RPMI8226 (cell line): ENCODE measurements around the gene AFF4.
"Not testable (repeated sequence)": the region's sequence is repeated elsewhere in the genome, so short reads cannot be mapped to it uniquely, and the experiment has no call there.

ENCODE experiments used
- DNase-seq: peaks from one replicate; pipeline ENCODE4 v3.0.0-alpha.2; 2015

AFF4 gene, protein sequence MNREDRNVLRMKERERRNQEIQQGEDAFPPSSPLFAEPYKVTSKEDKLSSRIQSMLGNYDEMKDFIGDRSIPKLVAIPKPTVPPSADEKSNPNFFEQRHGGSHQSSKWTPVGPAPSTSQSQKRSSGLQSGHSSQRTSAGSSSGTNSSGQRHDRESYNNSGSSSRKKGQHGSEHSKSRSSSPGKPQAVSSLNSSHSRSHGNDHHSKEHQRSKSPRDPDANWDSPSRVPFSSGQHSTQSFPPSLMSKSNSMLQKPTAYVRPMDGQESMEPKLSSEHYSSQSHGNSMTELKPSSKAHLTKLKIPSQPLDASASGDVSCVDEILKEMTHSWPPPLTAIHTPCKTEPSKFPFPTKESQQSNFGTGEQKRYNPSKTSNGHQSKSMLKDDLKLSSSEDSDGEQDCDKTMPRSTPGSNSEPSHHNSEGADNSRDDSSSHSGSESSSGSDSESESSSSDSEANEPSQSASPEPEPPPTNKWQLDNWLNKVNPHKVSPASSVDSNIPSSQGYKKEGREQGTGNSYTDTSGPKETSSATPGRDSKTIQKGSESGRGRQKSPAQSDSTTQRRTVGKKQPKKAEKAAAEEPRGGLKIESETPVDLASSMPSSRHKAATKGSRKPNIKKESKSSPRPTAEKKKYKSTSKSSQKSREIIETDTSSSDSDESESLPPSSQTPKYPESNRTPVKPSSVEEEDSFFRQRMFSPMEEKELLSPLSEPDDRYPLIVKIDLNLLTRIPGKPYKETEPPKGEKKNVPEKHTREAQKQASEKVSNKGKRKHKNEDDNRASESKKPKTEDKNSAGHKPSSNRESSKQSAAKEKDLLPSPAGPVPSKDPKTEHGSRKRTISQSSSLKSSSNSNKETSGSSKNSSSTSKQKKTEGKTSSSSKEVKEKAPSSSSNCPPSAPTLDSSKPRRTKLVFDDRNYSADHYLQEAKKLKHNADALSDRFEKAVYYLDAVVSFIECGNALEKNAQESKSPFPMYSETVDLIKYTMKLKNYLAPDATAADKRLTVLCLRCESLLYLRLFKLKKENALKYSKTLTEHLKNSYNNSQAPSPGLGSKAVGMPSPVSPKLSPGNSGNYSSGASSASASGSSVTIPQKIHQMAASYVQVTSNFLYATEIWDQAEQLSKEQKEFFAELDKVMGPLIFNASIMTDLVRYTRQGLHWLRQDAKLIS

DNA sequence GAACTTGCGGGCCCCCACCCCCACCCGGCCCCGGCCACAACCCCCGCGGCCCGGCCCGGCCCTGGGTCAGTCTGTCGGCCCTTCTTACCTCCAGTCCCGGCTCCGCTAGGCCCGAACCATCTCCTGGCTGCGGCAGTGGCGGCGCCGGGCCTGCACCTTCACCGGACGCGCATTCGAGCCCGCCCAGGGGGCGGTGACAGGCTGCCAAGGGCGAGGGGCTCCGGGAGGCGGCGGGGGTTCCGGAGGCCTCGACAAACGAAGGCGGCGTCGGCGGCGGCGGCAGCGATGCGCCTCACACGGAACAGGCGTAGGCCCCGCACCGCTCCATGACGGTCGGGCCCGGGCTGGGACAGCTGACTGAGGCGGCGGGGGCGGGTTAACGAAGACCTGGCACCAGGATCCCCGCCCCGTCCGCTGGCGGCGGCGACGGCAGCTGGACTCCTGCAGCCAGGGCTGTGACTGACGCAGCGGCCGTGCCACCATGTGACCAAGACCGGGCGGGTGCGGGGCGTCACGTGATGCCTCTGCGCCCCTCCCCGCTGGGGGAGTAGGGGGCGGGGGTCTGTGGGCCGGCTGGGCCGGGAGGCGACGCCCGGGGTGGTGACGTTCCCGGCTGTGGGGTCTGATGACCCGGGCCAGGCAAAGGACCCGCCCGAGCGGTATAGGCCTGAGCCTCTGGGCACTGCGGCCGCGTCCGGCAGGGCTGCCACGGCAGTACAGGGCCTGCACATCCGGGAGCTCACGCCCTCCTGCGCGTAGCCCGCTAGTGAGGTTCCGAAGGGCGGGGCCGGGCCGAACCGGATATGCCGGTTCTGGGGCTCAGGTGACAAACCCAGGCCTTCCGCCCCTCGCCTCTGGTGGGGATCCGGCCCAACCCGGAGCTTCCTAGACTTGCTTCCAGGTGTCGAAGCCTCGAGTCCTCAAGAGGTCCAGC is at the start of gene AFF4:
AFF4 (minus strand) TSS at position 464 of the 934 bp plus-strand sequence. CDS start 26,445 bp downstream, outside the sequence.
- peak; percentile 95 for DNase-seq

- not testable (repeated sequence) for DNase-seq
Observed at GRCh38 chr5:133008455-133008854, 45.0 kb upstream of the AFF4 start.

DNA sequence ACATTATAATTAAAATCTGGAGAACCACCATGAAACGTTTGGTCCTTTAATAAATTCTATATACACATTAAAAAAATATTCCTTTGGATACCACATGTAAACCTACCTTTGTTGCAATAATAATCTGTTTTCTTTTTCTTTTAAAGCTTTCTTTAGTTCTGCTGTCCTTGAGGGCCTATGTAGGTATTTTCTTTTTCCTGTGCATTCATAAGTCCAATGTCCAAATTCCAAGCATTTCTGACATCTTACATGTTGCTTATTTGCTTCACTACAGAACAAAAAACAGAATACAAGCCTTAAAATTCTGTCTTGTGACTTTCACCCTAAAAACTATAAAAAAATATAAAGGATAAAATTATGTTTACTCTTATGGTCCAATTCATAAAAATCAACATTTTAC is 43.2 kb upstream of the AFF4 start:
- DNase-seq, result no peak

- DNase-seq, result no peak
Observed at GRCh38 chr5:132999246-132999645, 35.8 kb upstream of the AFF4 start.

DNA sequence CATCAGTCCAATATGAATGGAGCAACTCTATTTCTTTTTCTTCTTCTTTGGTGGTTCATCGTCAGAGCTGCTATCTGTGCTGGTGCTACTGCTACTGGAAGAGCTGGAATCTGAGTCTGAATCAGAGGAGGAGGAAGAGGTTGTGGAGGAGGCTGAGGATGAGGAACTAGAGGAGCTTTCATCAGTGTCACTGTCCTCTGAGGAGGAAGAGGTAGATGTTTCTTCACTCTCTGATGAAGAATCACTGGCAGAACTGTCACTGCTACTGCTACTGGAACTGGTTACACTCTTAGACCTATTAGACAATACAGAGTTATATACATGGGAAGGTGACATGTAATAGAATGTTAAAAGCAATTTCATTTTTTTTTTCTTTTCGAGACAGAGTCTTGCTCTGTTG is 35.1 kb upstream of the AFF4 start:
- no peak for DNase-seq

DNA sequence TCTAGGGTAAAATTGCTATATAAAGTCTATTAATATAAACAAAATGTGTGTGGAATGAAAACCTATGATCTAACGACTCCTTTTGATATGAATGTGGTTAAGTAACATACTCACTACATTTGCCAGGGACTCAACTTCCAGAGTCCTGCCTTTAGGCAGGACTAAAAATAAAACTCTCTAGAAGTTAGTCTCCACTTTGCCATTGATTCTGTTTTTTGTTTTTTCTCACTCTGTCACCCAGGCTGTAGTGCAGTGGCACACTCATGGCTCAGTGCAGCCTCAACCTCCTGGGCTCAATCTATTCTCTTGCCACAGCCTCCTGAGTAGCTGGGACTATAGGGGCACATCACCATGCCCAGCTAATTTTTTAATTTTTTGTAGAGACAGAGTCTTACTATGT is 32.9 kb upstream of the AFF4 start:
- DNase-seq, result no peak

DNA sequence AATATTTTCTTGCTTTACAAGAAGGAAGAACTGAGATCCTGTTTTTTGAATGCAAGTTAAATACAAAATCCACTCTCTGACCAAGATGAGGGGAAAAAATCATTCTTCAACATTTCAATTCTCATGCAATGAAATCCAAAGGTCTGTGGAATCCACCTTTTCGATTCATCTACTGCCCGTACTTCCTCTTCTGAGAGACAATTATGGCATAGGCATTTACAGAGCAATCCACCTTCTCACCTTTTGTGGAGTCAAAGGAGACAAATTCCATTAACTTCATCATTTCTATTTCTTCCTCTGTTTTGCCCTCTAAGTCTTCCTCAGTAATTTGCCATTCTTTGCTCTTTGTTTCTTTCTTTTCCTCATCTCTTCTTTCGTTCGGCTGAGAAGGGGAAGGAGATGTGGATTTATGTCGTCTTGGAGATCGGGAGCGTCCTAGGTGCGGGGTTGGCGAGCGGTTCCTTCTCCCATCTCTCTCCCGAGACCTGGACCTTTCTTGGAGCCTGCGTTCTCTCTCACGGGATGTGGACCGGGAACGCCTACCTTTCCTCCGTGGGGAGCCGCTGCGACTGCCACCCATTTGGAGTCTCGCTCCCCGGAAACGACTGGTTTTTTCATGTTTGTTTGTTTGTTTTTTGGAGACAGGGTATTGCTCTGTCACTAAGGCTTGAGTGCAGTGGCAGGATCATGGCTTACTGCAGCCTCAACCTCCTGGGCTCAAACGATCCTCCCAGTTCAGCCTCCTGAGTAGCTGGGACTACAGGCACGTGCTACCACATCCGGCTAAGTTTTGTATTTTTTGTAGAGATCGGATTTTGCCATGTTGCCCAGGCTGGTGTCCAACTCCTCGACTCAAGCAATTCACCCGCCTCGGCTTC is 24.3 kb upstream of the AFF4 start:
- DNase-seq, result no peak

DNA sequence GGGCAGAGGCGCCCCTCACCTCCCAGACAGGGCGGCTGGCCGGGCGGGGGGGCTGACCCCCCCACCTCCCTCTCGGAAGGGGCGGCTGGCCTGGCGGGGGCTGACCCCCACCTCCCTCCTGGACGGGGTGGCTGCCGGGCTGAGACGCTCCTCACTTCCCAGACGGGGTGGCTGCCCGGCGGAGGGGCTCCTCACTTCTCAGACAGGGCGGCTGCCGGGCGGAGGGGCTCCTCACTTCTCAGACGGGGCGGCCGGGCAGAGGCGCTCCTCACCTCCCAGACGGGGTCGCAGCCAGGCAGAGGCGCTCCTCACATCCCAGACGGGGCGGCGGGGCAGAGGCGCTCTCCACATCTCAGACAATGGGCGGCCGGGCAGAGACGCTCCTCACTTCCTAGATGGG is 19.5 kb upstream of the AFF4 start:
- DNase-seq, result not testable (repeated sequence)

GRCh38 chr5:132981288-132981687 is 17.9 kb upstream of the AFF4 start:
- DNase-seq, result no peak

- no peak for DNase-seq
Observed at GRCh38 chr5:132979976-132980375, 16.5 kb upstream of the AFF4 start.

DNA sequence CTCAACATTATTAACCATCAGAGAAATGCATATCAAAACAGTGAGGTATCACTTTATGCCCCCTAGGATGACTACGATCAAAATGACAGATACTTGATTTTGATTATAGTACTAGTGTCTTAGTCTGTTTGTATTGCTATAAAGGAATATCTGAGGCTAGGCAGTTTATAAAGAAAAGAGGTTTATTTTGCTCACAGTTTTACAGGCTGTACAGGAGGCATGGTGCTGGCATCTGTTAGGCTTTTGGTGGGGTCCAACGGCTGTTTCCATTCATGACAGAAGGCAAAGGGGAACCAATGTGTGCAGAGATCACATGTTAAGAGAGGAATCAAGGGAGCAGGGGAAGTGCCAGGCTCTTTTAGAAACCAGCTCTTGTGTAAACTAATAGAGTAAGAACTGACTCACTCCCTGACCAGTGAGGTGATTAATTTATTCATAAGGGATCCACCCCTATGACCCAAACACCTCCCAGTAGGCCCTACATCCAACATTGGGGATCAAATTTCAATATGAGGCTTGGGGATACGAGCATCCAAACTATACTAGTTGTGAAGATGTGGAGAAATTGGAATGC is 16.0 kb upstream of the AFF4 start:
- no peak for DNase-seq

DNA sequence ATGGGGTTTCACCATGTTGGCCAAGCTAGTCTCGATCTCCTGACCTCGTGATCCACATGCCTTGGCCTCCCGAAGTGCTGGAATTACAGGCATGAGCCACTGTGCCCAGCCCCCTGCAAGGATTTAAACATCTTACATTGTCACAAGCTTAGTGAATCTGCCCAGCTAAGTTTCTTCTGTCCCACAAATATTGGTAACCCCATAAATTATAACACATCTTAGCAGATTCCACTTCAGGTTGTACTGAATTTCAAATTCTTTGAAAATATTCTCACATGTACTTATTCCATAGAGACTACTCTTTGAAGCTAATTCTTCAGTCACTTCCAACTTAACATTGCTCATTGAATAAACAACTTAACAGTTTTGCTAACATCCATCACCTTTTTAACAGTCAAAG is 13.4 kb upstream of the AFF4 start:
- no peak for DNase-seq

GRCh38 chr5:132972436-132972828 is 9.0 kb upstream of the AFF4 start:
- DNase-seq, result not testable (repeated sequence)

GRCh38 chr5:132971483-132972435 is 8.3 kb upstream of the AFF4 start:
- DNase-seq, result no peak

DNA sequence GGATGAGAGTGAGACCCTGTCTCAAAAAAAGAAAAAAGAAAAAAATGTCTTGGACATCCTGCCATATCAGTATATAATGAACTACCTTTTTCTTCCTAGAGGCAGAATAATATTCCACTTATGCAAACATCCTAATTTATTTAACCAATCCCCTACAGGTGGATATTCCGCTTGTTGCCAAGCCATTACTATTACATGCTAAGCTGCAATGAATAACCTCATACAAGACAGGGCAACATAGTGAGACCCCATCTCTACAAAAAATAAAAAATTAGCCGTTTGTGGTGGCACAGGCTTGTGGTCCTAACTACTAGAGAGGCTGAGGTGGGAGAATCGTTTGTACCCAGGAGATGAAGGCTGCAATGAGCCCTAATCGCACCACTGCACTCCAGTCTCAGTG is 1.7 kb upstream of the AFF4 start:
- DNase-seq, result no peak

GRCh38 chr5:132962429-132963021 is 909 bp downstream of the AFF4 start:
- peak; percentile 32 for DNase-seq

GRCh38 chr5:132961887-132962286 is 1.5 kb downstream of the AFF4 start:
- DNase-seq, result peak; percentile 14

GRCh38 chr5:132961123-132961815 is 2.2 kb downstream of the AFF4 start:
- not testable (repeated sequence) for DNase-seq
